C4-2B (cell line): Measurements from ENCODE around the gene DGKI.

Experiments used
- ZFX ChIP-seq: fragments of 450-650 bp; IDR thresholded peaks from 2 replicates; pipeline ENCODE4 v1.6.1; 2017
- TF ChIP-seq, protein P1 (sequence below): fragments of 450-650 bp; conservative IDR thresholded peaks from 2 replicates; pipeline ENCODE4 v1.5.1; 2017; ENCODE audit warnings: mild to moderate bottlenecking

- TF ChIP-seq, protein P1, sequence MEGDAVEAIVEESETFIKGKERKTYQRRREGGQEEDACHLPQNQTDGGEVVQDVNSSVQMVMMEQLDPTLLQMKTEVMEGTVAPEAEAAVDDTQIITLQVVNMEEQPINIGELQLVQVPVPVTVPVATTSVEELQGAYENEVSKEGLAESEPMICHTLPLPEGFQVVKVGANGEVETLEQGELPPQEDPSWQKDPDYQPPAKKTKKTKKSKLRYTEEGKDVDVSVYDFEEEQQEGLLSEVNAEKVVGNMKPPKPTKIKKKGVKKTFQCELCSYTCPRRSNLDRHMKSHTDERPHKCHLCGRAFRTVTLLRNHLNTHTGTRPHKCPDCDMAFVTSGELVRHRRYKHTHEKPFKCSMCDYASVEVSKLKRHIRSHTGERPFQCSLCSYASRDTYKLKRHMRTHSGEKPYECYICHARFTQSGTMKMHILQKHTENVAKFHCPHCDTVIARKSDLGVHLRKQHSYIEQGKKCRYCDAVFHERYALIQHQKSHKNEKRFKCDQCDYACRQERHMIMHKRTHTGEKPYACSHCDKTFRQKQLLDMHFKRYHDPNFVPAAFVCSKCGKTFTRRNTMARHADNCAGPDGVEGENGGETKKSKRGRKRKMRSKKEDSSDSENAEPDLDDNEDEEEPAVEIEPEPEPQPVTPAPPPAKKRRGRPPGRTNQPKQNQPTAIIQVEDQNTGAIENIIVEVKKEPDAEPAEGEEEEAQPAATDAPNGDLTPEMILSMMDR, result no peak
- no peak for TF ChIP-seq ZFX
Measured at GRCh38 chr7:137696988-137697387, 149.8 kb downstream of the DGKI start.
